ENCODE data around the gene SPECC1.

Gene SPECC1

GRCh38 chr17:20216853-20217252 is 207.7 kb downstream of the SPECC1 start:
- TF ChIP-seq CTCF (IDR thresholded peaks at IDR 0.05; ENCODE audit: control insufficient read depth, extremely low read depth, insufficient read depth): no peak
- no peak overlapping the region for H3K4me3 ChIP-seq (ENCODE audit: low read depth, low read length)
- no peak for DNase-seq (ENCODE audit: low read depth)

GRCh38 chr17:20217677-20218076 is 208.5 kb downstream of the SPECC1 start:
- H3K4me3 ChIP-seq (ENCODE audit: low read depth, low read length): no peak overlapping the region
- no peak for TF ChIP-seq CTCF (IDR thresholded peaks at IDR 0.05; ENCODE audit: control insufficient read depth, extremely low read depth, insufficient read depth)
- no peak for DNase-seq (ENCODE audit: low read depth)

- no peak for DNase-seq (ENCODE audit: low read depth)
- no peak overlapping the region for H3K4me3 ChIP-seq (ENCODE audit: low read depth, low read length)
- no peak for TF ChIP-seq CTCF (IDR thresholded peaks at IDR 0.05; ENCODE audit: control insufficient read depth, extremely low read depth, insufficient read depth)
Observed at GRCh38 chr17:20218272-20218671, 209.1 kb downstream of the SPECC1 start.

DNA sequence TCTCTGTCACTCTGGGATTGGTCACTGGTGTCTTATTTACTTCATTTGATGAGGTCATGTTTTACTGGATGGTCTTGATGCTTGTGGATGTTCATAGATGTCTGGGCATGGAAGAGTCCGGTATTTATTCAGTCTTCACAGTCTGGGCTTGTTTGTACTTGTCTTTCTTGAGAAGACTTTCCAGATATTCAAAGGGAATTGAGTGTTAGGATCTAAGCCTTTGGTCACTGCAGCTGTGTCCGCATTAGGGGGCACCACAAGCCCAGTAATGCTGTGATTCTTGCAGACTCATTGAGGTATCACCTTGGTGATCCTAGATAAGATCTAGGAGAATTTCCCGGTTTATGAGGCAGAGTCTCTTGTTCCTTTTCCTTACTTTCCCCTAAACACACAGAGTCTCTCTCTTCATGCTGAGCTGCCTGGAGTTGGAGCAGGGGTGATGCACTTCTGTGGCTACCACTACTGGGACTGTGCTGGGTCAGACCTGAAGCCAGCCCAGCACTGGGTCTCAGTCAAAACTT is 214.7 kb downstream of the SPECC1 start:
- DNase-seq (ENCODE audit: low read depth): no peak
- H3K4me3 ChIP-seq (ENCODE audit: low read depth, low read length): no peak overlapping the region
- TF ChIP-seq CTCF (IDR thresholded peaks at IDR 0.05; ENCODE audit: control insufficient read depth, extremely low read depth, insufficient read depth): peak; percentile 19; the same call in 1 of the 2 replicates

GRCh38 chr17:20224379-20224778 is 215.2 kb downstream of the SPECC1 start:
- no peak for TF ChIP-seq CTCF (IDR thresholded peaks at IDR 0.05; ENCODE audit: control insufficient read depth, extremely low read depth, insufficient read depth)
- H3K4me3 ChIP-seq (ENCODE audit: low read depth, low read length): no peak overlapping the region
- DNase-seq (ENCODE audit: low read depth): no peak

GRCh38 chr17:20225162-20226115 is 216.3 kb downstream of the SPECC1 start:
- no peak overlapping the region for H3K4me3 ChIP-seq (ENCODE audit: low read depth, low read length)
- no peak for DNase-seq (ENCODE audit: low read depth)
- TF ChIP-seq CTCF (IDR thresholded peaks at IDR 0.05; ENCODE audit: control insufficient read depth, extremely low read depth, insufficient read depth): peak; percentile 44
